AG04449 (cell line): Measurements from ENCODE around the gene TMPRSS9.

Source experiments
- CTCF ChIA-PET: fragments of 350-600 bp; formaldehyde crosslinking; extraction: SDS; loops from one replicate; lab custom pipeline; 2021; ENCODE audit warnings: antibody characterized with exemption; lab: Yijun Ruan, JAX
- POLR2A ChIA-PET: fragments of 400-600, 350-600 bp; formaldehyde crosslinking; extraction: SDS; loops from one replicate; lab custom pipeline; 2020; ENCODE audit warnings: antibody characterized with exemption, inconsistent platforms; lab: Yijun Ruan, JAX
- DNase-seq: peaks from one replicate; pipeline ENCODE4 v3.0.0-alpha.2; 2010; ENCODE audit warnings: low read depth, low spot score
- H3K4me3 ChIP-seq: 2 replicates; pipeline ENCODE4 v1.5.1; 2011; ENCODE audit warnings: low read depth, mild to moderate bottlenecking, control low read depth, low read length
- TF ChIP-seq, protein P1 (sequence below): IDR thresholded peaks from one replicate; pipeline ENCODE4 v1.5.1; 2011; ENCODE audit warnings: mild to moderate bottlenecking, moderate library complexity, low read length, control low read depth, inconsistent platforms; ENCODE audit not compliant: insufficient read depth; ENCODE audit errors: missing control alignments

Gene TMPRSS9

DNA sequence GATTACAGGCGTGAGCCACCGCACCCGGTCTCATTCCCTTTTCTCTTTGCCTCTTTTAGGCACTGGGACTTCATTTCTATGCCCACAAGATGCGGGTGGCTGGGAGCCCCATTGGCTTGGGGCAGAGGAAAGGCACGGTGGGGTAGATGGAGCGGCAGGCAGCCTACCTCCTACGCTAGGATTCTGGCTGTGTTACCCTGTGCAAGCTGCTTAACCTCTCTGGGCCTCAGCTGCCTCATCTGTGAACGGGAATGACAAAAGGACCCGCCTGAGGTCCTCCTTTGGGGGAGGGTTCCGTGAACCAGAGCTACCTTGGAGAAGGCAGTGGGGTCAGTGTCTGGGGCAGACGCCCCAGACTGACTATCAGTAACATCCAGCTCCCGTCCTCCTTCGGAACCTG, 42.8 kb upstream of the TMPRSS9 start:
- POLR2A ChIA-PET: no interaction called here
- TF ChIP-seq, protein P1, sequence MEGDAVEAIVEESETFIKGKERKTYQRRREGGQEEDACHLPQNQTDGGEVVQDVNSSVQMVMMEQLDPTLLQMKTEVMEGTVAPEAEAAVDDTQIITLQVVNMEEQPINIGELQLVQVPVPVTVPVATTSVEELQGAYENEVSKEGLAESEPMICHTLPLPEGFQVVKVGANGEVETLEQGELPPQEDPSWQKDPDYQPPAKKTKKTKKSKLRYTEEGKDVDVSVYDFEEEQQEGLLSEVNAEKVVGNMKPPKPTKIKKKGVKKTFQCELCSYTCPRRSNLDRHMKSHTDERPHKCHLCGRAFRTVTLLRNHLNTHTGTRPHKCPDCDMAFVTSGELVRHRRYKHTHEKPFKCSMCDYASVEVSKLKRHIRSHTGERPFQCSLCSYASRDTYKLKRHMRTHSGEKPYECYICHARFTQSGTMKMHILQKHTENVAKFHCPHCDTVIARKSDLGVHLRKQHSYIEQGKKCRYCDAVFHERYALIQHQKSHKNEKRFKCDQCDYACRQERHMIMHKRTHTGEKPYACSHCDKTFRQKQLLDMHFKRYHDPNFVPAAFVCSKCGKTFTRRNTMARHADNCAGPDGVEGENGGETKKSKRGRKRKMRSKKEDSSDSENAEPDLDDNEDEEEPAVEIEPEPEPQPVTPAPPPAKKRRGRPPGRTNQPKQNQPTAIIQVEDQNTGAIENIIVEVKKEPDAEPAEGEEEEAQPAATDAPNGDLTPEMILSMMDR: no peak
- DNase-seq: no peak
- H3K4me3 ChIP-seq: no peak overlapping the region
- CTCF ChIA-PET: interaction anchor here (1.0 to 4.3 kb wide), 11 partner anchors 8 to 389 kb away, joined by 3 to 71 read pairs (median 13); partner anchors contain the start of genes LSM7 and PLEKHJ1

DNA sequence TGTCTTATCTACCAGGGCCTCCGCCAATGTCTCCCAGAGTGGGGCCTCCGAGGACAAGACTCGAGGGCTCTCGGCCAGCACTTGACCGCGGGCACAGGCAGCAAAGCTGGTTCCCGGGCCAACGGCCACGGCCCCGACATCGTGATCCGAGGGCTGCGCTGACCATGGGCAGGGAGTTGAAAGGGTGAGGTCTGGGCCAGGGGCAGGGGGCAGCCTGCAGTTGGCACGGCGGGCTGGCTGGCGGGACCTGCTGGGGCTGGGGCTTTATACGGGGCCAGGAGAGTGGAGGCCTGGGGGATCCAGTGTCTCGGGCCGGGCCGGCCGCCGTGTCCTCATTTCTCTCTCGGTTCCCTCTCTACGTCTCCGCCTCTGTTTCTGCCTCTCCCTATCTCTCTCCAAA, 42.3 kb upstream of the TMPRSS9 start:
- CTCF ChIA-PET: interaction anchor here (0.9 to 4.3 kb wide), 4 partner anchors 10 to 163 kb away, joined by 3 to 71 read pairs (median 14); partner anchors contain the start of gene LSM7
- TF ChIP-seq, protein P1: no peak
- POLR2A ChIA-PET: no interaction called here
- DNase-seq: no peak
- no peak overlapping the region for H3K4me3 ChIP-seq

DNA sequence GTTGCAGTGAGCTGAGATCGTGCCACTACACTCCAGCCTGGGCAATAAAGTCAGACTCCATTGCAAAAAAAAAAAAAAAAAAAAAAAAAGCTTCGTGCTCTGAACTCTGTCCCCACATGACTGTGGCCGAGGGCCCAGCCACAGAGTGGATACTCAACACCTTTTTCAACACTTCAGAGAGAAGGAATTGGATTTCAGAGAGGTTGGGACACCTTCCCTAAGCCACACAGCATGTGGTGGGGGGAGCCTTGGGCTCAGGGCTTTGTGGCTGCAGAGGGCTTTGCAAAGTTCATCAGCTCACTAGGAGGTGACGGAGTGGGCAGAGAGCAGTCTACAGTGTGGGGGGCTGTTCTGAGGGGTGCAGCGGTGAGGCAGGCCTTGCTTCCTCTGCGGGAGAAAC, 41.1 kb upstream of the TMPRSS9 start:
- H3K4me3 ChIP-seq: no peak overlapping the region
- ChIA-PET CTCF (interaction anchor here (0.7 to 2.1 kb wide), 4 partner anchors 9 to 163 kb away, joined by 3 to 8 read pairs (median 4); partner anchors contain the start of genes LSM7 and PLEKHJ1), POLR2A (interaction anchor here (0.6 kb wide), 1 partner anchor 9 kb away, joined by 3 read pairs; the partner anchor contains the start of genes LSM7 and SPPL2B)
- no peak for DNase-seq
- TF ChIP-seq, protein P1: no peak

DNA sequence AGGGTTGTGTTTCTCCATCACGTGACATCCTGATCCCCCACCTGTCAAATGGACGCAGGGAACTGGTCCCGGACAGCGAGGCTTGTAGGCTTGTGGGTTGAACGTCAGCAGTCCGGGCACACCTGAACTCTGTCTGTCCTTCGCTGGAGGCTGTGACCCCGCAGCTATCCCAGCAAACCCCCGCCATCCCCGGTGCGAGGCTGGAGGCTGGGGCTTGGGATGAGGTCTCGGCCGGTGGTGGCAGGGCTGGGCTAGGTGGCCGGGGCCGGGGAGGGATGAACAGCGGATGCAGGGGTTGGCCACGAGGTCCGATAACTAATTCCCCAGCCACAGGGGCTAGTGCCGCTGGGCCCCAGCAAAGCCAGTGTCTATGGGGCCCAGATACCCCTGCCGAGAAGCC, 40.5 kb upstream of the TMPRSS9 start:
- ChIA-PET POLR2A (no interaction called here), CTCF (interaction anchor here (0.7 to 2.1 kb wide), 3 partner anchors 84 to 163 kb away, joined by 3 to 5 read pairs (median 4); partner anchors contain the start of gene PLEKHJ1)
- no peak overlapping the region for H3K4me3 ChIP-seq
- DNase-seq: no peak
- TF ChIP-seq, protein P1: no peak

DNA sequence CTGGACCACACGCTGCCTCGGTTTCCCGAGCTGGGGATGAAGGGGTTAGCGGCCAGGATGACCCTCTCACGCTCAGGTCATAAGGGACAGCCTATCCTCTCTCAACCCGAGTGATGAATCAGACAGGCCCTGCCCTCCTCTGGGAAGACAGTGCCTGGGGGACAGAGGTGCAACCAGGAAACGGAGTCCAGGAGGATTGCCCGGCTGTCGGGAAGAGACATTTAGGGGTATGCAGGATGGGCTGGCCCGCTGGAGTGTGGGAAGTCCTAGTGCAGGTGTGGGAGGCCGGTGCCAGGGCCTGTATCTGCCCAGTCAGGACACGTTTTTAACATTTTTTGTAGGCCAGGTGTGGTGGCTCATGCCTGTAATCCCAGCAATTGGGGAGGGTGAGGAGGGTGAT, 40.0 kb upstream of the TMPRSS9 start:
- ChIA-PET POLR2A (no interaction called here), CTCF (interaction anchor here (1.6 to 2.1 kb wide), 2 partner anchors 84 to 164 kb away, joined by 4 to 5 read pairs; partner anchors contain the start of gene PLEKHJ1)
- TF ChIP-seq, protein P1: no peak
- DNase-seq: no peak
- H3K4me3 ChIP-seq: no peak overlapping the region

DNA sequence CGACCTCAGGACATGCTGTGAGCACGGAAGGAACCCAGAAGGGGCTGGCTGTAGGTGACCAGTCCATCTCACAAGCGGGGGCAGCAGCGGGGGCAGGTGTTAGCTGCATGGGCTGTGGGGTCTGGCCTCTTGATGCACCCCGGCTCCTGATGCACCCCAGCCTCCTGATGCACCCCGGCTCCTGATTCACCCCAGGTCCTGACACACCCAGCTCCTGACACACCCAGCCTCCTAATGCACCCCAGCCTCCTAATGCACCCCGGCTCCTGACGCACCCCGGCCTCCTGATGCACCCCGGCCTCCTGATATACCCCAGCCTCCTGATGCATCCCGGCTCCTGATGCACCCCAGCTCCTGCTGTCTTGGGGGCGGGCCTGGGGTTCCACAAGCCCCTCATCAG, 39.1 kb upstream of the TMPRSS9 start:
- ChIA-PET CTCF (interaction anchor here (1.0 kb wide), 1 partner anchor 85 kb away, joined by 4 read pairs; the partner anchor contains the start of gene PLEKHJ1), POLR2A (no interaction called here)
- no peak overlapping the region for H3K4me3 ChIP-seq
- TF ChIP-seq, protein P1: no peak
- no peak for DNase-seq
